ENCODE results near the gene PPP2R2B.

Gene PPP2R2B

GRCh38 chr5:146667633-146668272, 210.8 kb downstream of the PPP2R2B start:
- in situ Hi-C loops (cut with HindIII; ENCODE audit: low sequenced_read_pairs), result no loop called here

GRCh38 chr5:146662229-146662628, 216.3 kb downstream of the PPP2R2B start:
- in situ Hi-C loops (cut with HindIII; ENCODE audit: low sequenced_read_pairs), result no loop called here

GRCh38 chr5:146660376-146660960, 218.1 kb downstream of the PPP2R2B start:
- in situ Hi-C loops (cut with HindIII; ENCODE audit: low sequenced_read_pairs), result no loop called here

GRCh38 chr5:146659961-146660360, 218.6 kb downstream of the PPP2R2B start:
- in situ Hi-C loops (cut with HindIII; ENCODE audit: low sequenced_read_pairs), result no loop called here

- in situ Hi-C loops (cut with HindIII; ENCODE audit: low sequenced_read_pairs), result no loop called here
Measured at GRCh38 chr5:146656703-146657102, 221.9 kb downstream of the PPP2R2B start.

GRCh38 chr5:146653560-146653959, 225.0 kb downstream of the PPP2R2B start:
- in situ Hi-C loops (cut with HindIII; ENCODE audit: low sequenced_read_pairs), result no loop called here

- in situ Hi-C loops (cut with HindIII; ENCODE audit: low sequenced_read_pairs), result no loop called here
Measured at GRCh38 chr5:146652547-146652946, 226.0 kb downstream of the PPP2R2B start.

GRCh38 chr5:146647656-146648199, 230.8 kb downstream of the PPP2R2B start:
- in situ Hi-C loops (cut with HindIII; ENCODE audit: low sequenced_read_pairs), result no loop called here

- in situ Hi-C loops (cut with HindIII; ENCODE audit: low sequenced_read_pairs), result no loop called here
Measured at GRCh38 chr5:146646441-146646840, 232.1 kb downstream of the PPP2R2B start.

GRCh38 chr5:146645342-146645741, 233.2 kb downstream of the PPP2R2B start:
- in situ Hi-C loops (cut with HindIII; ENCODE audit: low sequenced_read_pairs), result no loop called here

- in situ Hi-C loops (cut with HindIII; ENCODE audit: low sequenced_read_pairs), result no loop called here
Measured at GRCh38 chr5:146644831-146645230, 233.7 kb downstream of the PPP2R2B start.

GRCh38 chr5:146643776-146644175, 234.8 kb downstream of the PPP2R2B start:
- in situ Hi-C loops (cut with HindIII; ENCODE audit: low sequenced_read_pairs), result no loop called here

GRCh38 chr5:146642410-146642809, 236.1 kb downstream of the PPP2R2B start:
- in situ Hi-C loops (cut with HindIII; ENCODE audit: low sequenced_read_pairs), result no loop called here

GRCh38 chr5:146641941-146642340, 236.6 kb downstream of the PPP2R2B start:
- in situ Hi-C loops (cut with HindIII; ENCODE audit: low sequenced_read_pairs), result no loop called here

- in situ Hi-C loops (cut with HindIII; ENCODE audit: low sequenced_read_pairs), result no loop called here
Measured at GRCh38 chr5:146640285-146640896, 238.2 kb downstream of the PPP2R2B start.

- in situ Hi-C loops (cut with HindIII; ENCODE audit: low sequenced_read_pairs), result no loop called here
Measured at GRCh38 chr5:146635443-146635842, 243.1 kb downstream of the PPP2R2B start.

- in situ Hi-C loops (cut with HindIII; ENCODE audit: low sequenced_read_pairs), result no loop called here
Measured at GRCh38 chr5:146633323-146633764, 245.2 kb downstream of the PPP2R2B start.

GRCh38 chr5:146632620-146633322, 245.8 kb downstream of the PPP2R2B start:
- in situ Hi-C loops (cut with HindIII; ENCODE audit: low sequenced_read_pairs), result no loop called here

GRCh38 chr5:146630472-146630871, 248.1 kb downstream of the PPP2R2B start:
- in situ Hi-C loops (cut with HindIII; ENCODE audit: low sequenced_read_pairs), result no loop called here

- in situ Hi-C loops (cut with HindIII; ENCODE audit: low sequenced_read_pairs), result no loop called here
Measured at GRCh38 chr5:146628950-146629349, 249.6 kb downstream of the PPP2R2B start.

GRCh38 chr5:146626936-146627335, 251.6 kb downstream of the PPP2R2B start:
- in situ Hi-C loops (cut with HindIII; ENCODE audit: low sequenced_read_pairs), result no loop called here
